ENCODE results near the gene STING1. TPM values are rescaled to one million over a fixed set of nuclear protein-coding genes. Genes with fewer than 3 reads are reported as not detected.
"Not testable (repeated sequence)": the region's sequence is repeated elsewhere in the genome, so short reads cannot be mapped to it uniquely, and the experiment has no call there.

STING1 gene
- total and polyA plus RNA-seq, 2 experiments from 2014 or later = 7.7 to 17.0 TPM

- H2AFZ ChIP-seq = no peak overlapping the region
These were observed 31.4 kb upstream of the STING1 start for GRCh38 chr5:139513852-139514485.

DNA sequence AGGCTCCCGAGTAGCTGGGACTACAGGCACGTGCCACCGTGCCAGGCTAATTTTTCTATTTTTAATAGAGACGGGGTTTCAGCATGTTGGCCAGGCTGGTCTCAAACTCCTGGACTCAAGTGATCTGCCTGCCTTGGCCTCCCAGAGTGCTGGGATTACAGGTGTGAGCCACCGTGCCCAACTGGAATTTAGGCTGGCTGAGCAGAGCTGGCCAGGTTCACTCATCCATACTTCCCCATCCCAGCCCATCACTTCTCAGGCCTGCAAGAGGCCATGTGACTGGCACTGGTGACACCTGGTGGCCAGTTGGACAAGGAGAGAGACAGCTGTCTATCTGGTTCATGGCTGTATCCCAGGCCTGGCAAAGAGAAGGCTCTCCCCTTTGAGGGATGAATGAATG, 30.9 kb upstream of the STING1 start:
- H3K4me2 ChIP-seq; H3K4me1 ChIP-seq (ENCODE audit: insufficient read depth); H4K20me1 ChIP-seq (ENCODE audit: insufficient read depth, poor library complexity, severe bottlenecking); H3K4me3 ChIP-seq; H2AFZ ChIP-seq; H3K27me3 ChIP-seq; H3K36me3 ChIP-seq (replicated peaks; ENCODE audit: insufficient read depth, low read depth); H3K79me2 ChIP-seq; H3K9me2 ChIP-seq (replicated peaks; ENCODE audit: insufficient read depth); H3K27ac ChIP-seq; H3K9me3 ChIP-seq (ENCODE audit: low read depth): not testable (repeated sequence)
- peak; percentile 79 for TF ChIP-seq CTCF (IDR thresholded peaks at IDR 0.05; ENCODE audit: poor library complexity)
- WGBS (ENCODE audit: low lambda C conversion rate, missing lambda C conversion rate) = 79% methylated on average over 5 of the region's 5 CpGs
- peak; percentile 84 for DNase-seq (ENCODE audit: low spot score)

More at GRCh38 chr5:139513852-139514485, 31.4 kb upstream of the STING1 start:
- no peak for DNase-seq (ENCODE audit: low spot score)
- H3K36me3 ChIP-seq (replicated peaks; ENCODE audit: insufficient read depth, low read depth) = no peaks in the 10 kb centered on the region
- TF ChIP-seq EZH2phosphoT487 (IDR thresholded peaks at IDR 0.05; ENCODE audit: low read depth, severe bottlenecking, unreplicated experiment) (no peak), EZH2 (IDR thresholded peaks at IDR 0.05; ENCODE audit: borderline replicate concordance) (no peak), CTCF (IDR thresholded peaks at IDR 0.05; ENCODE audit: poor library complexity) (no peak)
- no peak overlapping the region for H3K27ac ChIP-seq
- H3K4me1 ChIP-seq (ENCODE audit: insufficient read depth) = peaks cover 4% of the 10 kb centered on the region
- no peaks in the 10 kb centered on the region for H3K9me2 ChIP-seq (replicated peaks; ENCODE audit: insufficient read depth)
- H3K4me2 ChIP-seq = no peak overlapping the region
- no peaks in the 10 kb centered on the region for H3K79me2 ChIP-seq
- H3K27me3 ChIP-seq = no peaks in the 10 kb centered on the region
- no peak overlapping the region for H3K4me3 ChIP-seq
- 94% methylated on average over 6 of the region's 6 CpGs for WGBS (ENCODE audit: low lambda C conversion rate, missing lambda C conversion rate)
- H4K20me1 ChIP-seq (ENCODE audit: insufficient read depth, poor library complexity, severe bottlenecking) = no peaks in the 10 kb centered on the region
- H3K9me3 ChIP-seq (ENCODE audit: low read depth) = no peaks in the 10 kb centered on the region

GRCh38 chr5:139512786-139513390, 30.3 kb upstream of the STING1 start:
- no peak for DNase-seq (ENCODE audit: low spot score)
- H3K4me1 ChIP-seq (ENCODE audit: insufficient read depth) = peaks cover 4% of the 10 kb centered on the region
- H3K36me3 ChIP-seq (replicated peaks; ENCODE audit: insufficient read depth, low read depth) = no peaks in the 10 kb centered on the region
- no peak overlapping the region for H3K4me3 ChIP-seq
- no peak overlapping the region for H3K27ac ChIP-seq
- no peak for TF ChIP-seq EZH2 (IDR thresholded peaks at IDR 0.05; ENCODE audit: borderline replicate concordance)
- no peak for TF ChIP-seq EZH2phosphoT487 (IDR thresholded peaks at IDR 0.05; ENCODE audit: low read depth, severe bottlenecking, unreplicated experiment)
- no peak for TF ChIP-seq CTCF (IDR thresholded peaks at IDR 0.05; ENCODE audit: poor library complexity)
- H3K79me2 ChIP-seq = no peaks in the 10 kb centered on the region
- H3K9me2 ChIP-seq (replicated peaks; ENCODE audit: insufficient read depth) = no peaks in the 10 kb centered on the region
- H3K27me3 ChIP-seq = no peaks in the 10 kb centered on the region
- WGBS (ENCODE audit: low lambda C conversion rate, missing lambda C conversion rate) = 86% methylated on average over 6 of the region's 6 CpGs
- no peak overlapping the region for H3K4me2 ChIP-seq
- H3K9me3 ChIP-seq (ENCODE audit: low read depth) = no peaks in the 10 kb centered on the region
- no peak overlapping the region for H2AFZ ChIP-seq
- no peaks in the 10 kb centered on the region for H4K20me1 ChIP-seq (ENCODE audit: insufficient read depth, poor library complexity, severe bottlenecking)

GRCh38 chr5:139504722-139505121, 22.2 kb upstream of the STING1 start:
- not testable (repeated sequence) for H4K20me1 ChIP-seq (ENCODE audit: insufficient read depth, poor library complexity, severe bottlenecking); H2AFZ ChIP-seq; H3K79me2 ChIP-seq; H3K9me3 ChIP-seq (ENCODE audit: low read depth); DNase-seq (ENCODE audit: low spot score); H3K4me1 ChIP-seq (ENCODE audit: insufficient read depth); H3K27ac ChIP-seq; H3K4me2 ChIP-seq; H3K27me3 ChIP-seq; H3K36me3 ChIP-seq (replicated peaks; ENCODE audit: insufficient read depth, low read depth); H3K4me3 ChIP-seq; H3K9me2 ChIP-seq (replicated peaks; ENCODE audit: insufficient read depth)
- WGBS (ENCODE audit: low lambda C conversion rate, missing lambda C conversion rate) = 71% methylated on average over 5 of the region's 5 CpGs

DNA sequence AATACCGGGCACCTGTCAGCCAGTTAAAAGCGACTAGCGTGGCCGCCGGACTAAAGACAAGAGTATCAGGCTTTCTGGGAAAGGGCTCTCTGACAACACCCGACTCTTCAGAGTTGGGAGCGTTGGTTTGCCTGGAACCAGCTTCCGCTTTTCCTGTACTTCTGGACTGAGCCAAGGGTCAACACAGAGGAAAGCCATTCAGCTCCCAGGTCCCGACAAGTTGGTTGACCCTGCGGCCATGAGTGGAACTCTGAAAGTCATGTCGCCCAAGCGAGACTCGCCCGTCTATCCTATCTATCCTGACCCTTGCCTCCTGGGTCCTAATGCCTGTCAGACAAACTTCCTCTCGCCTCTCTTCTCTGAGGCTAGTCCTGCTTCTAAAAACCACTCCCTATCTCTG, 21.3 kb upstream of the STING1 start:
- H3K4me3 ChIP-seq; DNase-seq (ENCODE audit: low spot score); H4K20me1 ChIP-seq (ENCODE audit: insufficient read depth, poor library complexity, severe bottlenecking); H3K4me1 ChIP-seq (ENCODE audit: insufficient read depth); H3K36me3 ChIP-seq (replicated peaks; ENCODE audit: insufficient read depth, low read depth); H3K27me3 ChIP-seq; H3K79me2 ChIP-seq; H3K9me2 ChIP-seq (replicated peaks; ENCODE audit: insufficient read depth); H3K9me3 ChIP-seq (ENCODE audit: low read depth); H3K27ac ChIP-seq: not testable (repeated sequence)
- H3K4me2 ChIP-seq = peak overlapping the region; percentile 48
- 44% methylated on average over 15 of the region's 15 CpGs for WGBS (ENCODE audit: low lambda C conversion rate, missing lambda C conversion rate)
- peak overlapping the region; percentile 66 for H2AFZ ChIP-seq

- H3K27ac ChIP-seq; H3K27me3 ChIP-seq; DNase-seq (ENCODE audit: low spot score); H3K4me3 ChIP-seq; H3K36me3 ChIP-seq (replicated peaks; ENCODE audit: insufficient read depth, low read depth); H3K9me3 ChIP-seq (ENCODE audit: low read depth); H4K20me1 ChIP-seq (ENCODE audit: insufficient read depth, poor library complexity, severe bottlenecking); H3K4me1 ChIP-seq (ENCODE audit: insufficient read depth); H3K9me2 ChIP-seq (replicated peaks; ENCODE audit: insufficient read depth); H3K79me2 ChIP-seq: not testable (repeated sequence)
- whole genome bisulfite sequencing (ENCODE audit: low lambda C conversion rate, missing lambda C conversion rate) = 91% methylated on average over 15 of the region's 15 CpGs
- peak overlapping the region; percentile 48 for H3K4me2 ChIP-seq
- peak overlapping the region; percentile 66 for H2AFZ ChIP-seq
These were observed 20.7 kb upstream of the STING1 start for GRCh38 chr5:139503036-139503817.

All from hepatocyte (in vitro differentiated cells).